Upper lobe of right lung (tissue), 1 donor: ENCODE measurements around the gene APMAP. TPM values are rescaled to one million over a fixed set of nuclear protein-coding genes. Genes with fewer than 3 reads are reported as not detected.
A peak's percentile ranks its signal among the peaks of the same experiment; 100 is the strongest.

Experiments
- ATAC-seq: fragments of 200-7000 bp; cut with Tn5 transposase; one replicate; pipeline ENCODE4 v1.9.1; 2020; ENCODE audit warnings: mild to moderate bottlenecking, moderate library complexity
- DNase-seq: peaks from one replicate; pipeline ENCODE4 v3.0.0-alpha.2; 2020
- H3K27ac ChIP-seq: fragments of 200-600 bp; one replicate; pipeline ENCODE4 v1.8.0; 2022
- H3K27me3 ChIP-seq: fragments of 200-600 bp; one replicate; pipeline ENCODE4 v1.8.0; 2022; ENCODE audit warnings: mild to moderate bottlenecking
- H3K36me3 ChIP-seq: fragments of 200-600 bp; one replicate; pipeline ENCODE4 v1.8.0; 2022
- H3K4me1 ChIP-seq: fragments of 200-600 bp; one replicate; pipeline ENCODE4 v1.8.0; 2022
- H3K4me3 ChIP-seq: fragments of 200-600 bp; one replicate; pipeline ENCODE4 v1.8.0; 2022; ENCODE audit warnings: mild to moderate bottlenecking
- H3K9me3 ChIP-seq: fragments of 200-600 bp; one replicate; pipeline ENCODE4 v1.8.0; 2022
- intact Hi-C: fragments of 100-400 bp; cut with DNase I; formaldehyde crosslinking; loops from one replicate; pipeline ENCODE4 v1.11.0; 2022
- total RNA-seq: library from RNA; stranded (reverse); fragmentation: NEBNext Ultra II Directional; extraction: Animal tissue kit (Norgen Biotek cat#: 25700); gene quantifications from one replicate; pipeline ENCODE4 v1.2.1, GENCODE V29; 2021
- TF ChIP-seq, protein P1 (sequence below): fragments of 200-600 bp; IDR thresholded peaks from one replicate; pipeline ENCODE4 v1.8.0; 2022; ENCODE audit warnings: antibody characterized with exemption
- donor health status: DM: no; HTN: yes; CAD: no; lungs with severe emphysema.

The APMAP gene
- total RNA-seq, 1 donor from 2014 or later: 73.5 TPM

DNA sequence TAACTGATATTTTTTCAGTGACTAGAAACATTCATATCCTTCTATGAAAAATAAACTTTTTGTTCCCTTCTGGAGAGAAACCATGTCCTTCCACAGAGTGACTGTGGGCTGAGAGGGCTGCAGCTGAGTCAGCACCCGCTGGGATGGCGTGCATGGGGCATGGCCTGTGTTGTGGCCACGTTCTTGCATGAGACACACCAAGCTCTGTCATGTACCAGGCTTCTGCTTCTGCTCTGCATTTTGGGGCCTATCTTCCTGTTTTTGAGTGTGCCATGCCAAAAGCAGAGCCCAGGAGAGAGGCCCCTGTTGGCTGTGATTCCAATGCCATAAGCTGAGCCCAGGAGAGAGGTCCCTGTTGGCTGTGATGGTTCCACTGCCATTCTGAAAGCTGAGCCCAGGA is 10.8 kb downstream of the APMAP start:
- TF ChIP-seq, protein P1, sequence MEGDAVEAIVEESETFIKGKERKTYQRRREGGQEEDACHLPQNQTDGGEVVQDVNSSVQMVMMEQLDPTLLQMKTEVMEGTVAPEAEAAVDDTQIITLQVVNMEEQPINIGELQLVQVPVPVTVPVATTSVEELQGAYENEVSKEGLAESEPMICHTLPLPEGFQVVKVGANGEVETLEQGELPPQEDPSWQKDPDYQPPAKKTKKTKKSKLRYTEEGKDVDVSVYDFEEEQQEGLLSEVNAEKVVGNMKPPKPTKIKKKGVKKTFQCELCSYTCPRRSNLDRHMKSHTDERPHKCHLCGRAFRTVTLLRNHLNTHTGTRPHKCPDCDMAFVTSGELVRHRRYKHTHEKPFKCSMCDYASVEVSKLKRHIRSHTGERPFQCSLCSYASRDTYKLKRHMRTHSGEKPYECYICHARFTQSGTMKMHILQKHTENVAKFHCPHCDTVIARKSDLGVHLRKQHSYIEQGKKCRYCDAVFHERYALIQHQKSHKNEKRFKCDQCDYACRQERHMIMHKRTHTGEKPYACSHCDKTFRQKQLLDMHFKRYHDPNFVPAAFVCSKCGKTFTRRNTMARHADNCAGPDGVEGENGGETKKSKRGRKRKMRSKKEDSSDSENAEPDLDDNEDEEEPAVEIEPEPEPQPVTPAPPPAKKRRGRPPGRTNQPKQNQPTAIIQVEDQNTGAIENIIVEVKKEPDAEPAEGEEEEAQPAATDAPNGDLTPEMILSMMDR: no peak
- no peak overlapping the region for H3K27ac ChIP-seq
- H3K36me3 ChIP-seq: peaks cover 34% of the 10 kb centered on the region
- intact Hi-C loops: no loop called here
- H3K4me3 ChIP-seq: no peak overlapping the region
- peak; percentile 80 for ATAC-seq
- no peaks in the 10 kb centered on the region for H3K27me3 ChIP-seq
- DNase-seq: peak; percentile 79
- H3K4me1 ChIP-seq: peaks cover 15% of the 10 kb centered on the region
- no peaks in the 10 kb centered on the region for H3K9me3 ChIP-seq

DNA sequence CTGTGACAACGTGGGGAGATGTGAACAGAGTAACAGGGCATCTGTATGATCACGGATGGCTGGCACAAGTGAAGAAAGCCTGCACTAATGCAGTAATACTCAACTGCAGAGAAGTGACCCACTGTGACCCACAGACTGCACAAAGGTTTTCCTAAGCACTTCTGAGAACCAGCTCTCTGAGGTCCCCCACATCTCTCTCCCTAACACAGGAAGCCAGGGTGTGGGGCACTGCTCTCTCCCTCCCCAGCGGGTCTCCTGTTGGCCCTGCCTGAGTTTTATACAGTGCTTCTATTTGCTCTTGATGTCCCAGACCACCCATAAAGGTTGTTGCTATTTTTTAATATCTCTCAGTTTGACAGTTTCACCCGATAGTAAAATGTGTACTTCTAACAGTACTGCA is 11.3 kb downstream of the APMAP start:
- Histone ChIP-seq H3K36me3 (peaks cover 37% of the 10 kb centered on the region), H3K27ac (no peak overlapping the region), H3K9me3 (no peaks in the 10 kb centered on the region), H3K4me1 (peaks cover 10% of the 10 kb centered on the region), H3K4me3 (no peak overlapping the region), H3K27me3 (no peaks in the 10 kb centered on the region)
- intact Hi-C loops: no loop called here
- no peak for DNase-seq
- TF ChIP-seq, protein P1: no peak
- ATAC-seq: no peak

DNA sequence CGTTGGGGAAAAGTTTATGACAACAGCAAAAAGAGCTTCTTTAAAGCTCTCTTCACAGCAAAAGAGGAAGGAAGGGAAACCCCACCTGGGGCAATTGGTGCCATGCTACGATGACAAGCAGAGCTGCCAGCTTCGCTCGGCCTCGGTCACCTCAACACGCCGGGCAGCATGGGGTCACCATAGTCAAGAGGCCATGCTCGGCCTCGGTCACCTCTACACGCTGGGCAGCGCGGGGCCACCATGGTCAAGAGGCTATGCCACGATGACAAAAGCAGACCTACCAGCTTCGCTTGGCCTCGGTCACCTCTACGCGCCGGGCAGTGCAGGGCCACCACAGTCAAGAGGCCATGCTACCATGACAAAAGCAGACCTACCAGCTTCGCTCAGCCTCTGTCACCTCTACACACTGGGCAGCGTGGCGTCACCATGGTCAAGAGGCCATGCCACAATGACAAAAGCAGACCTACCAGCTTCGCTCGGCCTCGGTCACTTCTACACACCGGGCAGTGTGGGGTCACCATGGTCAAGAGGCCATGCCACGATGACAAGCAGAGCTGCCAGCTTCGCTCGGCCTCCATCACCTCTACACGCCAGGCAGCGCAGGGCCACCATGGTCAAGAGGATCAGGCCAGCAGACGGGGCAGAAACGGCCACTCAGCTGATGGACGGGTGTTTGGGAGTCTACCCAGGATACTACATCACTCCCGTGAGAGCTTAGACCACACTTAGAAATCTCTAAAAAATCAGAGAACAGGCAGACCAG is 12.1 kb downstream of the APMAP start:
- Histone ChIP-seq H3K36me3 (peaks cover 37% of the 10 kb centered on the region), H3K4me3 (no peak overlapping the region), H3K27me3 (no peaks in the 10 kb centered on the region), H3K4me1 (peaks cover 2% of the 10 kb centered on the region), H3K9me3 (no peaks in the 10 kb centered on the region), H3K27ac (no peak overlapping the region)
- ATAC-seq: no peak
- intact Hi-C loops: no loop called here
- TF ChIP-seq, protein P1: no peak
- peak; percentile 59 for DNase-seq

DNA sequence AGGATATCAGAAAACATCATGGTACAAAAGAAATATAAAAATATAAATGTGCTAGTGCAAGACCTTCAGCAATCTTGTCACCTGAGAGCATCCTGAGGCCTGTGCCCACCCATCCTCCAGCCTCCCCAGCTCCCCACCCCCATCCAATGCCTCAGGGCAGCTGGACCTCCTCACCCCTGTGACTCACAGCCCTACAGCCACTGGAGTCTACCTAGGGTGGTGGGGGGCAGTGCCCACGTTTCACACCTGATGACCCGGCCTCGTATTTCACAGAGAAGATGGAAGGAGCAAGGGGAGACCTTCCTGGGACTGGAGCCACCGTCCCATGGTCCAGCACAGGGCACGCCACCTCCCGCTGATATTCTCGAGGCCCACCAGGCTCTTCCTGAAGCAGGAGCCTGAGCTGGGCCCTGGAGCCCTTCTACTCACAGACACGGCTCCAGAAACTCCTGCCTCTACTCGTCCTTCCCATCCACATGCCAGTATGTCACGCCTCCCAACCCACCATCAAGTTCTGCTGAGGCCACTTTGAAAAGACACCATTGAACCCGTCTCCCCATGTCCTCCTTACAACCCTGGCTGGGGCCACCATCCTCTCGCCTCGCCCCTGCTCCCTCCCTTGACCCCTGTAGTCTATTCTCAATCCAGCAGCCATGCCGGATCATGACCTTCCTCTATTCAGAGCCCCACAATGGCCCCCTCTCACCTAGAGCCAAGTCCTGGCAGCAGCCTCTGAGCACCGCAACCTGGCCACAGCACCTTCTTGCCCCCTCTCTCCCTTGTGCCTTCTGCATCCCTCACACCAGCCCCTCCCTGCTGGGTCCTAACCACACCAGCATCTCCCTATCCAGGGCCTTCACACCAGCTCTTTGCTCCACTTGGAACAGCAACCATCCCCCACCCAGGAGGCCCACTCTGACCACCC is 13.3 kb downstream of the APMAP start:
- H3K4me1 ChIP-seq: no peaks in the 10 kb centered on the region
- no peaks in the 10 kb centered on the region for H3K9me3 ChIP-seq
- H3K36me3 ChIP-seq: peaks cover 37% of the 10 kb centered on the region
- DNase-seq (peak; percentile 43), ATAC-seq (no peak)
- TF ChIP-seq, protein P1: no peak
- no peaks in the 10 kb centered on the region for H3K27me3 ChIP-seq
- H3K4me3 ChIP-seq: no peak overlapping the region
- intact Hi-C loops: no loop called here
- H3K27ac ChIP-seq: no peak overlapping the region

DNA sequence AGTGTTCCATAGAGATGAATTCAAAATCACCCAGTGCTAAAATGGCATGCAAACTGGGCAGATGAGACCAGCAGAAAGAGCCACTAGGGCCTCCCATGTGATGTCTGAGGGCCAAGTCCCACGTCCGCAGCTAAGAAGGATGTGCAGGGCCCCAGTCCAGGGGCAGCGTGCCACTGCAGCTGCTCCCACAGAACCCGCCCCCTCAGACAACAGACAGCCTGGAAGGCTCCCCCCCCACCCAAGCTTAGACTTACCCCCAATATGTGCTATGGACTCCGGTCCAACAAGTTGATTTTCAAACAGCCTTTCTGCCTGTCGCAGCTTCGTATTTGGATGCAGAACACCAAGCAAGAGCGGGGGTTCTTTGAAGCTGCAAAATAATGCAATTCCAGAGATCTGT is 14.0 kb downstream of the APMAP start:
- Histone ChIP-seq H3K4me1 (no peaks in the 10 kb centered on the region), H3K36me3 (peaks cover 42% of the 10 kb centered on the region), H3K9me3 (no peaks in the 10 kb centered on the region), H3K27me3 (no peaks in the 10 kb centered on the region), H3K27ac (no peak overlapping the region), H3K4me3 (no peak overlapping the region)
- TF ChIP-seq, protein P1: no peak
- DNase-seq: no peak
- ATAC-seq: no peak
- intact Hi-C loops: no loop called here
